ENCODE results near the gene CANT1. TPM values are rescaled to one million over a fixed set of nuclear protein-coding genes. Genes with fewer than 3 reads are reported as not detected.

The CANT1 gene
- total and polyA plus RNA-seq, 2 of the 13 experiments (the other 11 are each of a cell fraction or from before 2014, with no cell fraction given) = 34.1 to 42.1 TPM

DNA sequence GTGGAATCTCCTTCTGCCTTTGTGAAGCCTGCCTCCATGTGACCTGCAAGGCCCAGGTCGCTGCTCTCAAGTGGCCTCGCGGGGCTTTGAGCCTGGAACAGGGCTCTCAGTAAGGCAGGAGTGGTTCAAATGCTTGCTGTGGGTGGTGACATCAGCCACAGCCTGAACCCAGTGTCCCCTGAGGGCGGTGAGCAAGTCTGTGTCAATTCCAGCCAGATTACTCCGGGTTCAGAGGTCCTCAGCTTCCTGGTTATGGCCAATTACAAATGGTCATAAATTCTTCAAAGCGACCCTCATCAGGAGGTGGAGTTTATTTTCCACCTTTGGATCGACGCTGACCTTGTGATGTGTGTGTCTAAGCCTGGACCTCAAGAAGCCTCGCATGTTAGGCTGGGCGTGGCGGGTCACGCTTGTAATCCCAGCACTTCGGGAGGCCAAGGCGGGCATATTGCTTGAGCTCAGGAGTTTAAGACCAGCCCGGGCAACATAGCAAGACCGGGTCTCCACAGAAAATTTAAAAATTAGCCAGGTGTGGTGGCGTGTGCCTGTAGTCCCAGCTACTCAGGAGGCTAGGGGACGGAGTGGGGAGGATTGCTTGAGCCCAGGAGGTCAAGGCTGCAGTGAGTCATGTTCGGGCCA lies 47.1 kb downstream of the CANT1 start (continued):
- TF ChIP-seq, protein P1, sequence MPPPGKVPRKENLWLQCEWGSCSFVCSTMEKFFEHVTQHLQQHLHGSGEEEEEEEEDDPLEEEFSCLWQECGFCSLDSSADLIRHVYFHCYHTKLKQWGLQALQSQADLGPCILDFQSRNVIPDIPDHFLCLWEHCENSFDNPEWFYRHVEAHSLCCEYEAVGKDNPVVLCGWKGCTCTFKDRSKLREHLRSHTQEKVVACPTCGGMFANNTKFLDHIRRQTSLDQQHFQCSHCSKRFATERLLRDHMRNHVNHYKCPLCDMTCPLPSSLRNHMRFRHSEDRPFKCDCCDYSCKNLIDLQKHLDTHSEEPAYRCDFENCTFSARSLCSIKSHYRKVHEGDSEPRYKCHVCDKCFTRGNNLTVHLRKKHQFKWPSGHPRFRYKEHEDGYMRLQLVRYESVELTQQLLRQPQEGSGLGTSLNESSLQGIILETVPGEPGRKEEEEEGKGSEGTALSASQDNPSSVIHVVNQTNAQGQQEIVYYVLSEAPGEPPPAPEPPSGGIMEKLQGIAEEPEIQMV (CRISPR knock-in tag; IDR thresholded peaks at IDR 0.05; ENCODE audit: low read depth) = no peak
- peak; percentile 97 for TF ChIP-seq PHF21A (CRISPR knock-in tag; IDR thresholded peaks at IDR 0.05)
- TF ChIP-seq NR2C2 (CRISPR knock-in tag; IDR thresholded peaks at IDR 0.05; ENCODE audit: borderline replicate concordance) = peak; percentile 91
- no peak for TF ChIP-seq MLLT10 (CRISPR knock-in tag; IDR thresholded peaks at IDR 0.05)
- no peak for TF ChIP-seq SAFB2 (CRISPR knock-in tag; IDR thresholded peaks at IDR 0.05; ENCODE audit: borderline replicate concordance, low read depth)
- peak; percentile 67 for TF ChIP-seq CREB1 (IDR thresholded peaks at IDR 0.05)
- peak; percentile 76 for TF ChIP-seq CREB1 (CRISPR knock-in tag; IDR thresholded peaks at IDR 0.05)
- TF ChIP-seq, protein P2, sequence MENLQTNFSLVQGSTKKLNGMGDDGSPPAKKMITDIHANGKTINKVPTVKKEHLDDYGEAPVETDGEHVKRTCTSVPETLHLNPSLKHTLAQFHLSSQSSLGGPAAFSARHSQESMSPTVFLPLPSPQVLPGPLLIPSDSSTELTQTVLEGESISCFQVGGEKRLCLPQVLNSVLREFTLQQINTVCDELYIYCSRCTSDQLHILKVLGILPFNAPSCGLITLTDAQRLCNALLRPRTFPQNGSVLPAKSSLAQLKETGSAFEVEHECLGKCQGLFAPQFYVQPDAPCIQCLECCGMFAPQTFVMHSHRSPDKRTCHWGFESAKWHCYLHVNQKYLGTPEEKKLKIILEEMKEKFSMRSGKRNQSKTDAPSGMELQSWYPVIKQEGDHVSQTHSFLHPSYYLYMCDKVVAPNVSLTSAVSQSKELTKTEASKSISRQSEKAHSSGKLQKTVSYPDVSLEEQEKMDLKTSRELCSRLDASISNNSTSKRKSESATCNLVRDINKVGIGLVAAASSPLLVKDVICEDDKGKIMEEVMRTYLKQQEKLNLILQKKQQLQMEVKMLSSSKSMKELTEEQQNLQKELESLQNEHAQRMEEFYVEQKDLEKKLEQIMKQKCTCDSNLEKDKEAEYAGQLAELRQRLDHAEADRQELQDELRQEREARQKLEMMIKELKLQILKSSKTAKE (CRISPR knock-in tag; IDR thresholded peaks at IDR 0.05; ENCODE audit: borderline replicate concordance) = peak; percentile 69; the same call in 1 of the 2 replicates
- peak; percentile 98 for TF ChIP-seq MTA1 (CRISPR knock-in tag; IDR thresholded peaks at IDR 0.05; ENCODE audit: borderline replicate concordance)
- peak; percentile 45; the same call in 1 of the 2 replicates for TF ChIP-seq KAT2B (IDR thresholded peaks at IDR 0.05; ENCODE audit: borderline replicate concordance, low read depth, low read length)
- peak; percentile 80; the same call in 1 of the 2 replicates for TF ChIP-seq POGK (CRISPR knock-in tag; conservative IDR thresholded peaks at IDR 0.05)
- TF ChIP-seq, protein P3, sequence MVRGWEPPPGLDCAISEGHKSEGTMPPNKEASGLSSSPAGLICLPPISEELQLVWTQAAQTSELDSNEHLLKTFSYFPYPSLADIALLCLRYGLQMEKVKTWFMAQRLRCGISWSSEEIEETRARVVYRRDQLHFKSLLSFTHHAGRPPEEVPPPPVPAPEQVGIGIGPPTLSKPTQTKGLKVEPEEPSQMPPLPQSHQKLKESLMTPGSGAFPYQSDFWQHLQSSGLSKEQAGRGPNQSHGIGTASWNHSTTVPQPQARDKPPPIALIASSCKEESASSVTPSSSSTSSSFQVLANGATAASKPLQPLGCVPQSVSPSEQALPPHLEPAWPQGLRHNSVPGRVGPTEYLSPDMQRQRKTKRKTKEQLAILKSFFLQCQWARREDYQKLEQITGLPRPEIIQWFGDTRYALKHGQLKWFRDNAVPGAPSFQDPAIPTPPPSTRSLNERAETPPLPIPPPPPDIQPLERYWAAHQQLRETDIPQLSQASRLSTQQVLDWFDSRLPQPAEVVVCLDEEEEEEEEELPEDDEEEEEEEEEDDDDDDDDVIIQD (CRISPR knock-in tag; IDR thresholded peaks at IDR 0.05; ENCODE audit: low read depth) = 0 out of 2 replicates have a peak, but pooled peaks have one; percentile 32
- TF ChIP-seq, protein P4, sequence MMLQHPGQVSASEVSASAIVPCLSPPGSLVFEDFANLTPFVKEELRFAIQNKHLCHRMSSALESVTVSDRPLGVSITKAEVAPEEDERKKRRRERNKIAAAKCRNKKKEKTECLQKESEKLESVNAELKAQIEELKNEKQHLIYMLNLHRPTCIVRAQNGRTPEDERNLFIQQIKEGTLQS (CRISPR knock-in tag; IDR thresholded peaks at IDR 0.05) = peak; percentile 92
- TF ChIP-seq SOX5 (CRISPR knock-in tag; IDR thresholded peaks at IDR 0.05; ENCODE audit: borderline replicate concordance) = no peak; the same call in none of the 2 replicates
- peak; percentile 53 for TF ChIP-seq PATZ1 (CRISPR knock-in tag; IDR thresholded peaks at IDR 0.05)
- no peak for TF ChIP-seq RFX3 (CRISPR knock-in tag; IDR thresholded peaks at IDR 0.05)
